B cell (primary cell): ENCODE results near the gene MAGI2. TPM values are rescaled to one million over a fixed set of nuclear protein-coding genes. Genes with fewer than 3 reads are reported as not detected.

Experiments
- ATAC-seq: fragments of 200-7000 bp; cut with Tn5 transposase; one replicate; pipeline ENCODE4 v1.10.0; 2021; ENCODE audit warnings: low read depth, mild to moderate bottlenecking, moderate number of reproducible peaks, moderate library complexity
- CTCF ChIA-PET: fragments of 350-600 bp; sonication (Branson Sonifier 250); formaldehyde crosslinking; loops from one replicate; lab custom pipeline; 2021; ENCODE audit warnings: antibody characterized with exemption, inconsistent platforms; lab: Charles Lee
- POLR2A ChIA-PET: fragments of 350-600 bp; sonication (Branson Sonifier 250); formaldehyde crosslinking; loops from one replicate; lab custom pipeline; 2021; ENCODE audit warnings: antibody characterized with exemption; lab: Charles Lee
- DNase-seq: peaks from one replicate; pipeline ENCODE4 v3.0.0; 2013
- H2AFZ ChIP-seq: 2 replicates; pipeline ENCODE4 v1.6.1; 2012; ENCODE audit warnings: mild to moderate bottlenecking, low read depth, low read length; ENCODE audit not compliant: insufficient read depth, poor library complexity, severe bottlenecking
- H3K27ac ChIP-seq, 2 donors: 1 replicate in 1 of 2; 2 replicates in 1 of 2; pipeline ENCODE4 v1.5.1; 2012 to 2013; ENCODE audit warnings: low read length in 2 of 2, mild to moderate bottlenecking in 2 of 2, moderate library complexity in 1 of 2
- H3K27me3 ChIP-seq, 4 experiments: fragments of 200-600 bp in 1 of 4; sonication (generic) in 1 of 4; replicated peaks in 1 of 4; 1 replicate in 2 of 4; 2 replicates in 2 of 4; pipeline versions ENCODE4 v1.6.1 to v1.7.0; 2013 to 2016; ENCODE audit warnings: low read length in 3 of 4, mild to moderate bottlenecking in 2 of 4, mixed read lengths in 1 of 4, moderate library complexity in 1 of 4; ENCODE audit not compliant: insufficient read depth in 4 of 4, control insufficient read depth in 3 of 4; ENCODE audit errors: control extremely low read depth in 1 of 4
- H3K36me3 ChIP-seq, 2 experiments: replicated peaks in 1 of 2; 1 replicate in 1 of 2; 2 replicates in 1 of 2; pipeline versions ENCODE4 v1.6.1 to v1.7.1; 2013; ENCODE audit warnings: low read length in 1 of 2; ENCODE audit not compliant: insufficient read depth in 2 of 2, control insufficient read depth in 1 of 2; ENCODE audit errors: control extremely low read depth in 1 of 2, extremely low read depth in 1 of 2
- H3K4me1 ChIP-seq, 2 donors: fragments of 200-600 bp in 1 of 2; sonication (generic) in 1 of 2; 1 replicate in 1 of 2; 2 replicates in 1 of 2; pipeline versions ENCODE4 v1.5.1 to v1.6.1; 2013 to 2017; ENCODE audit warnings: low read length in 2 of 2; ENCODE audit not compliant: control insufficient read depth in 2 of 2, insufficient read depth in 2 of 2
- H3K4me2 ChIP-seq: replicated peaks from 2 replicates; pipeline ENCODE3; 2012; ENCODE audit warnings: mild to moderate bottlenecking, low read depth, low read length; ENCODE audit not compliant: poor library complexity, severe bottlenecking
- H3K4me3 ChIP-seq, 5 experiments: fragments of 200-600 bp in 1 of 5; sonication (generic) in 1 of 5; 1 replicate in 3 of 5; 2 replicates in 2 of 5; pipeline versions ENCODE4 v1.5.1 to v1.7.0; 2011 to 2016; ENCODE audit warnings: low read length in 4 of 5, mild to moderate bottlenecking in 4 of 5, low read depth in 2 of 5, control low read depth in 1 of 5, moderate library complexity in 1 of 5; ENCODE audit not compliant: insufficient read depth in 1 of 5; ENCODE audit errors: control extremely low read depth in 1 of 5, extremely low read depth in 1 of 5
- H3K79me2 ChIP-seq: fragments of 200-600 bp; sonication (generic); one replicate; pipeline ENCODE4 v1.6.0; 2016; ENCODE audit warnings: low read length; ENCODE audit not compliant: control insufficient read depth, insufficient read depth
- H3K9ac ChIP-seq: fragments of 200-600 bp; sonication (generic); 2 replicates; pipeline ENCODE4 v1.6.1; 2017; ENCODE audit warnings: mild to moderate bottlenecking, low read length, moderate library complexity
- H3K9me3 ChIP-seq, 3 donors: one replicate each; pipeline versions ENCODE4 v1.6.1 to v1.7.1; 2013; ENCODE audit warnings: low read length in 2 of 3; ENCODE audit not compliant: control insufficient read depth in 2 of 3, insufficient read depth in 1 of 3; ENCODE audit errors: control extremely low read depth in 1 of 3
- H4K20me1 ChIP-seq: 2 replicates; pipeline ENCODE4 v1.6.0; 2012; ENCODE audit warnings: mild to moderate bottlenecking, low read length; ENCODE audit not compliant: insufficient read depth, control insufficient read depth, poor library complexity, severe bottlenecking
- H3K27ac Mint-ChIP-seq: one replicate; pipeline ENCODE4 v1.8.0; 2021; ENCODE audit warnings: mixed read lengths
- H3K27me3 Mint-ChIP-seq: one replicate; pipeline ENCODE4 v1.8.0; 2021; ENCODE audit warnings: mixed read lengths
- H3K4me1 Mint-ChIP-seq: one replicate; pipeline ENCODE4 v1.8.0; 2021; ENCODE audit warnings: mixed read lengths
- H3K4me3 Mint-ChIP-seq: one replicate; pipeline ENCODE4 v1.8.0; 2021; ENCODE audit warnings: mixed read lengths
- H3K9me3 Mint-ChIP-seq: one replicate; pipeline ENCODE4 v1.8.0; 2022; ENCODE audit warnings: mixed read lengths; ENCODE audit not compliant: insufficient read depth
- CTCF ChIP-seq: fragments of 200-600 bp; IDR thresholded peaks from one replicate; pipeline ENCODE4 v1.8.0; 2022; ENCODE audit warnings: antibody characterized with exemption, mild to moderate bottlenecking
- EZH2 ChIP-seq: IDR thresholded peaks from 2 replicates; pipeline ENCODE4 v1.6.1; 2012; ENCODE audit warnings: borderline replicate concordance, low read depth, mild to moderate bottlenecking, moderate library complexity, low read length; ENCODE audit not compliant: insufficient read depth, poor library complexity, severe bottlenecking
- WGBS: methylation state at CpG from one replicate; pipeline ENCODE4 v1.1.5; 2013; ENCODE audit warnings: missing lambda C conversion rate; ENCODE audit not compliant: insufficient coverage; 5-methylcytosine and 5-hydroxymethylcytosine counted together
- intact Hi-C: fragments of 100-400 bp; cut with micrococcal nuclease; formaldehyde crosslinking; loops from one replicate; pipeline ENCODE4 v1.10.0; 2022
- polyA plus RNA-seq: library from polyadenylated mRNA; depleted of rRNA; stranded (reverse); fragments of >200 nt; gene quantifications from 2 replicates; pipeline ENCODE4 v1.2.3, GENCODE V29; 2012
- total RNA-seq, 2 donors: library from RNA; stranded (reverse); fragments of 120-200 nt in 1 of 2; gene quantifications; 1 replicate in 1 of 2; 2 replicates in 1 of 2; pipeline versions ENCODE4 v1.2.3 to v1.2.4, GENCODE V29; 2013 to 2022

The MAGI2 gene
- total and polyA plus RNA-seq, 2 donors (not counting 1 experiment from before 2014, with no cell fraction given) = 0.16 to 0.64 TPM

DNA sequence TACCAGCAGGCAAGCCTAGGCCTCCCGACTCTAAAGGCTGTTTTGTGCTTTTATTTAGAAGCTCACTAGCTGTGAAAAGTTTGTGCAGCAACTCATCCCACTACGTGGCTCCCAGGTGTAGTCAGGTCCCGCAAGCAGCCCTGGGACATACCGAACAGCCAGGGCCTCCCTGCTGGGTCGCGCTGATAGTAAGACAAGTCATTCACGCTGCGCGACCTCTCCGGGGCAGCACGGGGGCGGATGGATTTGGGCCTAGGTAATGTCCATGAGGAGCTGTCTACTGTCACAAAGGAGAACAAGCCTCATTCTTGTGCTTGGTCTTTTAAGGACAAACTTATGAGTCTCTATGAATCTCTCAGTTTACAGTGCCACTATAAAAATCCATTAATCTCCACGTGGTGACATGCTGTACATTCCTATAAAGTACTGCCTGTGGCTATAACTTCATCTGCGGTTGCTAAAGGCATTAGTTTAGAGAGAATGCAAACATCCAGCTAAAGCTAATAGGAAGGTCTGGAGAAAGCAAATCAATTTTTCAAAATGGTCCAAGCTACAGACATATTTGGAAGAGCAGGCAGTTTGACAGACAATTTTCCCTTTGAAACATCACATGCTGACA lies 1108.1 kb downstream of the MAGI2 start:
- Mint-ChIP-seq H3K27ac (no peak overlapping the region), H3K4me3 (no peak overlapping the region), H3K27me3 (no peaks in the 10 kb centered on the region), H3K4me1 (no peaks in the 10 kb centered on the region), H3K9me3 (no peaks in the 10 kb centered on the region)
- ATAC-seq = no peak
- no peaks in the 10 kb centered on the region for H3K4me1 ChIP-seq
- no peaks in the 10 kb centered on the region for H3K27me3 ChIP-seq
- TF ChIP-seq CTCF = no peak
- TF ChIP-seq EZH2 = no peak
- no peaks in the 10 kb centered on the region for H4K20me1 ChIP-seq
- no peak overlapping the region for H3K27ac ChIP-seq
- CTCF ChIA-PET = no interaction called here
- POLR2A ChIA-PET = no interaction called here
- H3K79me2 ChIP-seq = no peaks in the 10 kb centered on the region
- WGBS = 92% methylated on average over 12 of the region's 14 CpGs
- no peak overlapping the region for H3K4me2 ChIP-seq
- H3K36me3 ChIP-seq = no peaks in the 10 kb centered on the region
- DNase-seq = no peak
- H2AFZ ChIP-seq = no peak overlapping the region
- intact Hi-C loops = no loop called here
- no peak overlapping the region for H3K4me3 ChIP-seq
- H3K9me3 ChIP-seq = no peaks in the 10 kb centered on the region
- H3K9ac ChIP-seq = no peak overlapping the region

- no peak overlapping the region for H2AFZ ChIP-seq
- Mint-ChIP-seq H3K4me3 (no peak overlapping the region), H3K4me1 (no peaks in the 10 kb centered on the region), H3K27ac (no peak overlapping the region), H3K27me3 (no peaks in the 10 kb centered on the region), H3K9me3 (no peaks in the 10 kb centered on the region)
- DNase-seq (no peak), ATAC-seq (no peak)
- no peaks in the 10 kb centered on the region for H3K27me3 ChIP-seq
- no peaks in the 10 kb centered on the region for H3K9me3 ChIP-seq
- intact Hi-C loops = no loop called here
- no peak for TF ChIP-seq CTCF
- no peak for TF ChIP-seq EZH2
- no peaks in the 10 kb centered on the region for H3K4me1 ChIP-seq
- no peaks in the 10 kb centered on the region for H3K79me2 ChIP-seq
- no peak overlapping the region for H3K27ac ChIP-seq
- H4K20me1 ChIP-seq = no peaks in the 10 kb centered on the region
- ChIA-PET CTCF (no interaction called here), POLR2A (no interaction called here)
- no peak overlapping the region for H3K4me3 ChIP-seq
- no peak overlapping the region for H3K9ac ChIP-seq
- H3K4me2 ChIP-seq = no peak overlapping the region
- H3K36me3 ChIP-seq = no peaks in the 10 kb centered on the region
- WGBS = no CpG with 5 or more reads among the region's 3 CpGs
These were observed 1119.0 kb downstream of the MAGI2 start for GRCh38 chr7:78334426-78334825.
